ENCODE data around the gene ZNF621.
"Not testable (repeated sequence)": the region's sequence is repeated elsewhere in the genome, so short reads cannot be mapped to it uniquely, and the experiment has no call there.

ZNF621 gene

DNA sequence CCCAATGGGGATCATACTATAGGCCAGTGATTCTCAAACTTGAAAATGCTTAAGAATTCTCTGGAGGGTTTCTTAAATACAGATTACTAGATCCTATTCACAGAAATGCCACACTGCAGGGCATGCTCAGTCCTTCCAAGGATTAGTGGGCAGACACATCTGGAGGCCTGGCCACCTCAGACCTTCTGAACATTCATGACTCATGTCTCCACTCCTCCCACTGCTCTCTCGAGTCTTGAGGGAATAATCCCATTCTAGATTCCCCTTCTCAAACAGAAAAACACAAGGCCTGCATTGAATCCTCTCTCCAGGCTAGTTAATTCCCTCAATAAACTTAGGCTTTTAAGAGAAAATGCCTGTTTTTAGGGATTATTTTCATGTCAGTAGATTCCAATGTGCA, 22.1 kb downstream of the ZNF621 start:
- DNase-seq: no peak

DNA sequence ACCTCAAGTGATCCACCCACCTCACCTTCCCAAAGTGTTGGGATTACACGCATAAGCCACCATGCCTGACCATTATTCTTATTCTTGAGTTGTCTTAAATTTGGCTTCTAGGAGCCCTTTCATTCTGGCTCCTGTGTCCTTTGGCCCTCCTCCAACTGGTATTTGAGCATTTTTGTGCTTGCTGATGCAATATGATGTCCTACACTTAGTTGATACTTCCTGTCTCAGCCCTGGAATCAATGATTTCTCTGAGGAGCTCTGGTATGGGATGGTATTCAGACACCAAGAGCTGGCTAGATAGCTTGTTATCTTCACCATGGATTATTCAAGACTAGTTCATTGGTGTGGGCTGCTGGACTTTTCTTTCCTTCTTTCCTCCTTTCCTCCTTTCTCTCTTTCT, 25.4 kb downstream of the ZNF621 start:
- no peak for DNase-seq

- DNase-seq: no peak
Observed at GRCh38 chr3:40557575-40558161, 32.9 kb downstream of the ZNF621 start.

GRCh38 chr3:40562482-40562881, 37.7 kb downstream of the ZNF621 start:
- not testable (repeated sequence) for DNase-seq

- not testable (repeated sequence) for DNase-seq
Observed at GRCh38 chr3:40565629-40566028, 40.9 kb downstream of the ZNF621 start.

- no peak for DNase-seq
Observed at GRCh38 chr3:40566694-40567093, 41.9 kb downstream of the ZNF621 start.

GRCh38 chr3:40572588-40572987, 47.8 kb downstream of the ZNF621 start:
- DNase-seq: no peak

GRCh38 chr3:40574050-40574449, 49.3 kb downstream of the ZNF621 start:
- no peak for DNase-seq

DNA sequence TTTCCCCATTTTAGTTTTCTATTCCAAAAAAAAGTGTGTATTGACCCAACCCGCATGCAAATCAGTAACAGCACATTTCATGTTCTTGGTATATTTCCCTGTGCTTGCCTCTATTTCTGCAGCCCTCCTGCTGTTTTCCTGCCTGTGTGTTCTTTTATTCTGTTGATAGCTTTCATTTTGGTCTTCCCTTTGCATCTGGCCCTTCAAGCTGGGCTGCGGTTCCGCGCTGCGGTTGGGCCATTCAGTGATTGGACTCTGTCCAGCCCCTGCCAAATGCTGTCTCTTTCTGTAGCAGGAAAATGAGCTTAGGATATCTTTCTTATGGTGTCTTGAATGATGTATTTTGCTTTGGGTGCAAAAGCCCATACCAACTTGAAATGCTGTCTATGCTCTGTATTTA, 49.9 kb downstream of the ZNF621 start:
- no peak for DNase-seq

DNA sequence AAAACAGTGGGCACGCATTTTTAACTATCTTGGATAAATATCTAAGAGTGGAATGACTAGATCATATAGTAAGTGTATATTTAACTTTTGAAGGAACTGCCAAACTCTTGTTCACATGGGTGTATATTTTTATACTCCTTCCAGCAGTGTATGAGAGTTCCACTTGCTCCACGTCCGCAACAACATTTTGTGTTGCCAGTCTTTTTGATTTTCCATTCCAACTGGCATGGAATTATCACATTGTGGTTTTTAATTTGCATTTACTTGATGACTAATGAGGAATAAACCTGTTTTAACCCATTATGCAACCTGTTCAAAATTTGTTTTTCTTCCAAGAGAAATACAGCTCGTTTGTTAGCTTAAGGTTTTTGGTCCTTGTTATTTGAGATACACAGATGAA, 51.6 kb downstream of the ZNF621 start:
- DNase-seq: no peak

- peak; percentile 49 for DNase-seq
Observed at GRCh38 chr3:40580494-40581091, 55.8 kb downstream of the ZNF621 start.

- DNase-seq: no peak
Observed at GRCh38 chr3:40581166-40581565, 56.4 kb downstream of the ZNF621 start.

- no peak for DNase-seq
Observed at GRCh38 chr3:40582401-40583027, 57.8 kb downstream of the ZNF621 start.

DNA sequence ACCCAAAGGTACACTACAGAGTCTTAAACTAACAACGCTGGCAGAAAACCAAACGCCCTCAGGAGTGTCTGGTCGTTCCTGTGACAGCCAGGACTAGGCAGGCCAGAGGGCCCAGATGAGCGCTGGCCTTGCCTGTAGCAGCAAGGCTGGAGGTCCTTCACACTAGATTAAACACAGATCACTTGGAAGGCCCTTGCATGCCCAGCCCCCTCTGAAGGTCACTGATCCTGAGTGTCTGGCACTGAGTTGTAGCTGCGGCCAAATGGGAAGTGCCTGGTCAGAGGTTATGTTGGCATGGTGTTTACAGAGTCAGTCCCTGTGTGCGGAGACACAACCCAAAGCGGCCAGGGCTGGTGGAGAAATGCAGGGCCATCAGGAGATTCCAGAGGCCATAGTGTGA, 58.9 kb downstream of the ZNF621 start:
- no peak for DNase-seq

GRCh38 chr3:40584625-40585189, 59.9 kb downstream of the ZNF621 start:
- peak; percentile 61 for DNase-seq

GRCh38 chr3:40585381-40586016, 60.7 kb downstream of the ZNF621 start:
- no peak for DNase-seq

DNA sequence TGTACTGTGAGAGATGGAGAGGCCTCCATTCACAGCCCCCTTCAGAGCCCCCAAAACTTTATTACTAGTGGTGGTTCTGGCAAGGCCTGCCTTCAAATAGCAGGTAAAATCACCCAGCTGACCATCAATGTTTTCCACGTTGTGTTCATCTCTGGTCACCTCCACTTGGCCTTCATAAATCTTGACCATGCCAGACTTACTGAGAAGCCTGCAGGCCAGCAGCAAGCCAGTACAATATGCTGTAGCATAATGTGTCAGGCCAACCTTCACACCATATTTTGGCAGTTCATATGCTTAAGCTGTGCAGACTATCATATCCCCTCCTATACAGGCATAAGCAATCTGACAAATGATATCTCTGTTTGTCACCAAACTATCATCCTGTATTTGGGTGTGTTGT, 62.1 kb downstream of the ZNF621 start:
- DNase-seq: no peak

DNA sequence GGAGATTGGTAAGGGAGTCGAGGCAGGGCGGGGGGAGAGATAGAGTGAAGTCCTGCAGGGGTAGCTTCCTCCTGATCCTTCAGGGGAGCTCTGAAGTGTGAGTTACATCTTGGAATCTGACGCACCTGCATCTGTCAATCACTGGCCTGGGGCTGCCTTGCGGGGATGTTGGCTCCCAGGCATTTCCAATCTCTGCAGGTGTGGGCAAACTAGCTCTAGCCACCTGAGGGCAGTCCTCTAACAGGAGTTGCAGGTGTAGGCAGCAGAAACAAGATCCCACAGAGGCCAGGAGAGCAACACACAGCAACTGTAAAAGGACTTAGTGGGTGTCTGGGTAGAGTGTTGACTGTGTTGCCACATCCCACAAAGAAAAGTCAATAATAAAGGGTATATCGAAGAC, 63.6 kb downstream of the ZNF621 start:
- DNase-seq: no peak
